GM18505 (cell line): ENCODE measurements around the gene ASPSCR1.
A peak's percentile ranks its signal among the peaks of the same experiment; 100 is the strongest.

Experiments used
- ATAC-seq: cut with Tn5 transposase; IDR thresholded peaks from one replicate; pipeline ENCODE4 v1.9.1; 2021; ENCODE audit not compliant: unreplicated experiment
- POLR2A ChIP-seq: IDR thresholded peaks from 4 replicates; pipeline ENCODE4 v1.6.1; 2011; ENCODE audit warnings: borderline replicate concordance; ENCODE audit not compliant: insufficient read depth, insufficient read length; ENCODE audit errors: extremely low read depth

Gene ASPSCR1, protein sequence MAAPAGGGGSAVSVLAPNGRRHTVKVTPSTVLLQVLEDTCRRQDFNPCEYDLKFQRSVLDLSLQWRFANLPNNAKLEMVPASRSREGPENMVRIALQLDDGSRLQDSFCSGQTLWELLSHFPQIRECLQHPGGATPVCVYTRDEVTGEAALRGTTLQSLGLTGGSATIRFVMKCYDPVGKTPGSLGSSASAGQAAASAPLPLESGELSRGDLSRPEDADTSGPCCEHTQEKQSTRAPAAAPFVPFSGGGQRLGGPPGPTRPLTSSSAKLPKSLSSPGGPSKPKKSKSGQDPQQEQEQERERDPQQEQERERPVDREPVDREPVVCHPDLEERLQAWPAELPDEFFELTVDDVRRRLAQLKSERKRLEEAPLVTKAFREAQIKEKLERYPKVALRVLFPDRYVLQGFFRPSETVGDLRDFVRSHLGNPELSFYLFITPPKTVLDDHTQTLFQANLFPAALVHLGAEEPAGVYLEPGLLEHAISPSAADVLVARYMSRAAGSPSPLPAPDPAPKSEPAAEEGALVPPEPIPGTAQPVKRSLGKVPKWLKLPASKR

DNA sequence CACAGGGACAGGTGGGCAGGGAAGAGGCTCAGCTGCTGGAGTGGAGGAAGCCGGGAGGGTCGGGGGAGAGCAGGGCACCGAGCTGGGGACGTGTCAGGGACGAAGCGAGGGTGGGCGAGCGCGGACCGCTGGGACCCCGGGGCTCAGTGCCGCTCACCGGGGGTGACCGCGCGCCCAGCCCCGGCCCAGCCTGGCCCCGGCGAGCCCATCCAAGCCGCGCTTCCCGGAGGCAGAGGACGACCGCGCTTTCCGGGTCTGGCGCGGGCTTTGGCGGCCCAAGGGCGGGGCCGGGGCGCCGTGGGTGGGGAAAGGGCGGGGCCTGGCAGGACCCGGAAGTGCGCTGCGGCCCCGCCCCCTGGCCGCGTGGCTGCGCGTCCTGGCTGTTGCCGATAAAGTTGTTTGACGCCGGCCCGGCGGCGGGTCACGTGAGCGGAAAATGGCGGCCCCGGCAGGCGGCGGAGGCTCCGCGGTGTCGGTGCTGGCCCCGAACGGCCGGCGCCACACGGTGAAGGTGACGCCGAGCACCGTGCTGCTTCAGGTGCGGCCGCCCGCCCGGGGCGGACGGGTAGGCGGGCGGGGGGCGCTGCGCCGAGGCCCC is at the start of gene ASPSCR1:
Gene ASPSCR1 (plus strand): TSS at position 419 of the 598 bp plus-strand sequence. CDS start 18 bp downstream, at position 437.
- peak; percentile 84 for ATAC-seq
- peak; percentile 95 for TF ChIP-seq POLR2A

DNA sequence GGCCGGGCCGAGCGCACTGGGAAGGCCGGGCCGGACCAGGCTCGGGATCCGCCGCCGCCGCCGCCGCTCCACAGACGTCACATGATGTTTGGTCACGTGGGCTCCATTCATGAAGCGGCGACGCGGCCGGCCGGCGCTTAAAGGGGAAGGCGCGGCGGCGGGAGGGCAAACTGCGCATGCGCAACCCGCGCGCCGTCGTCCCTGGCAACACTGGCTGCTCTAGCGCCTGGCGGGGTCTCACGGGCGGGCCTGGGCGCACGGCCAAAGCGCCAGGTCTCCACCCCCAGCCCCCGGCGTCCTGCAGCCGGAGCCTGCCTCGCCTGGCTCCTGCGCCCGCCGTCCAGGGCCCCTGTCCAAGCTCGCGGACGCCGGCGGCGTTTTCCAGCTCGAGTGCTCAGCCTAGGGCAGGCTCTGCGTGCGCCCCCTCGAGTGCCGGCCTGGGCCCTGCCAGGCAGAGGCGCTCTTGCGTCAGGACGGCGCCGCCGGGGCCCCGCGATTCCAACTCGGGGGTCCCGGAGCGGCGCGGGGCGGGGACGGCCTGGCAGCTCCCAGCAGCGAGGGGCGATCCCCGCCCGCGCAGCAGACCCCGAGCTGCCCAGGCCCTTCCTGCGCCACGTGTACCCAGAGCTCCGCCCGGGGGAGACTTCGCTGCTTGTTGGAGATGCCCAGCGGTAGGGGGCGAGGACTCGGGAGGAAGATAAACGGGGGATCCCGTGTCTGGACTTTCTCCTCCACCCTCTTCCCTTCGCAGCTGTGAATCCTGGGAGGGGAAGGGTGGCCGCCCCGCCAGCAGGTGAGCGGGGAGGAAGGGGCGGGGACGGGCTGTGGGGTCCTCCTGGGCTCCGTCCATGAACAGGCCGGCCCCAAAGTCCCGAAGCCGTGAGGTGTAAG is 49.5 kb upstream of the ASPSCR1 start, which contains the start of gene MAFG:
Gene MAFG (minus strand): TSS at position 83 of the 891 bp plus-strand sequence. CDS start 4,550 bp downstream, outside the sequence.
- peak; percentile 16 for TF ChIP-seq POLR2A
- peak; percentile 55 for ATAC-seq

DNA sequence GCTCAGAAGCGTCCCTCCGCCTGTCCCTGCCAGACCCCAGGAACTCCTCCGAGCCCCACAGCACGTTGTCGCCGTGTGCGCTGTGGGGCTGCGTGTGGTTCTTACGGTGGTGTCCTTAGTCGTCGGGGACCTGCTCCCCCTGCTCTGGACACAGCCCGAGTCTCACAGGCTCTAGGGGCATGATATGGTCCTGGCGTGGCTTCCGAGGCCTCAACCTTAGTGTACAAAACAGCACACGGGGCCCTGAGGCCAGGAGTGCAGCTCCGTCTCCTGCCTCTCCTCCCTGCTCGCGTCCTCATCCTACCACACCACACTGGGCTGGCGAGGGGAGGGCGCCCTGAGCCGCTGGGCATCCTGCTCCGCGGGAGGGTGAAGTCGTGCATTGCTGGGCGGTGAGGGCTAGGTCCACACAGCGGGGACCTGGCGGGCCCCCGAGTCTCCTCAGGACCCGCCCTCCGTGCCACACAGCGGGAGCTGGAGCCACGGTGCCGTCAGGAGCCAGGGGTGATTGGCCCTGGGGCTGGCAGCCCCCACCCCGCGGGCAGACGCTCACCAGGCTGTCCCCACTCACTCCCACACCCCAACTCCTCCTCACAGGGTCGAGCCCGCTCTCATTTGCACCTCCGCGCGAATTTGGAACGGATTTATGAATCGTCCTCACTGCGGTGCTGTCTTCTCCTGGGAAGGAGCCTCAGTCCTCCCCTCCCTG is 48.7 kb upstream of the ASPSCR1 start:
- no peak for ATAC-seq
- no peak for TF ChIP-seq POLR2A

DNA sequence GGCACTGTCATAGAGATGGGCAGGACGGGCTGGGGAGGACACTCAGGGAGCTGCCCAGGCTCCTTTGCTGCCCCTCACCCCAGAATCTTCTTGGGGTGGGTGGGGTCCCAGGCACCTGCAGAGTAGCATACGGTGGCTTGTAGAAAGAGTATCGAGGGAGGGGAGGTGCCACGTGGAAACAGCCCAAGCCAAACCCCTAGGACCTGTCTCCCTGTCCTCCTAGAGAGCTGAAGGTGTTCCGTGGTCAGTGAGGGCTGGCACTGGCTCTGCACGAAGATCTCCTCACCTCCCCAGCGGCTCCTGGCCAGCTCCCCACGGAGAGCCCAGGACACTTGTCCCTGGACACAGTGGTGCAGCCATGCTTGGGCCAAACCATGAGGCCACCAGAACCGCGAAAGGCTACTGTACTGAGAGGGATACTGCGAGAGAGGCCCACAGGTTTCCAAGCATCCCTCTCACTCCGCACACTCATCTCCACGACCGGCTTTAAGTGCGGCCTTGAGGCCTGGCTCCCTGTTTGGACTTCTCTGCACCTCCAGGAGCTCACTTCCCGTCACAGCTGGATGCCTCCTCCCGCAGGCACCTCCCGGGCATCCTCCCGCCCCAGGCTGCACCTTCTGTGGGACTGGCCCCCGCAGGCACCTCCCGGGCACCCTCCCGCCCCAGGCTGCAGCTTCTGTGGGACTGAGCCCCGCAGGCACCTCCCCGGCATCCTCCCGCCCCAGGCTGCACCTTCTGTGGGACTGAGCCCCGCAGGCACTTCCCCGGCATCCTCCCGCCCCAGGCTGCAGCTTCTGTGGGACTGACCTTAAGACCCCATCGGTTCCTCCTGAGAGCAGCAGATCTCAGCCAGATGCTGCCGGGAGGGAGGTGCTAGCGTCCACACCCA is 47.9 kb upstream of the ASPSCR1 start:
- no peak for ATAC-seq
- TF ChIP-seq POLR2A = no peak

DNA sequence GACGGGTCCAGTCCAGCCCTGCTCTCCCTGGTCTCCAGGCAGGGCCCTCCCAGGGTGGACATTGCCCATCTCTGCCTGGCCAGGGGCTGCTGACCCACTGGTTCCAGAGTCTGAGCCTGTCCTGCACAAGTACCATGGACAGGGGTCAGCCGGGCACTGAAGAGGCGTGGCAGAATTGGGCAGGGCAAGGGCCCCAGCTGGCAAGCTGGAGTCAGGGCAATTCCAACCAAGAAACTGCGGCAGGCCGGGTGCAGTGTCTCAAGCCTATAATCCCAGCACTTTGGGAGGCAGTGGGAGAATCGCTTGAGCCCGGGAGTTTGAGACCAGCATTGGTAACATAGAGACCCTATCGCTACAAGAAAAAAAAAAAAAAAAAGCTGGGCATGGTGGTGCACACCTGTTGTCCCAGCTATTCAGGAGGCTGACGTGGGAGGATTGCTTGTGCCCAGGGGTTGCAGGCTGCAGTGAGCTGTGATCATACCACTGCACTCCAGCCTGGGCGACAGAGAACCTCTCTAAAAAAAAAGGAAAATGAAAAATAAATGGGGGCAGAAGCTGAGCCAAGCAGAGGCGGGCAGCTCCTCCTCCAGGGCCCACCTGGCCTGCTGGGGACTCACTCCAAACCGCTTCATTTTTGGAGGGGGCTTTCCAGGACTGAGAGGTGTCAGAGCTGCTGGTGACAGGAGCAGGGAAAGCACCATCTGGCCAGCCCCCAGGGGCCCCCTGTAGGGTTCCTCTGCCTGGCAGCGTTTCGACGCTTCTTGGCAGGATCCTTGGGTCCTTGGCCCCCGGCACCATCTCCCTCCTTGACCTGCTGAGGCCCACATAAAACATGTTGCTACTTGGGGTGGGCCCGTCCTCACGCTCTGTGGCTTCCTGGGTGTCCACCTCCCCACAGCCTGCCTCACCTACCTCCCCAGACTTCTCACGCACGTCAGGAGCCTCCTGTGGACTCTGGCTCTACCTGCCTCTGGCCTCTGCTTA is 47.0 kb upstream of the ASPSCR1 start:
- no peak for ATAC-seq
- TF ChIP-seq POLR2A = no peak

DNA sequence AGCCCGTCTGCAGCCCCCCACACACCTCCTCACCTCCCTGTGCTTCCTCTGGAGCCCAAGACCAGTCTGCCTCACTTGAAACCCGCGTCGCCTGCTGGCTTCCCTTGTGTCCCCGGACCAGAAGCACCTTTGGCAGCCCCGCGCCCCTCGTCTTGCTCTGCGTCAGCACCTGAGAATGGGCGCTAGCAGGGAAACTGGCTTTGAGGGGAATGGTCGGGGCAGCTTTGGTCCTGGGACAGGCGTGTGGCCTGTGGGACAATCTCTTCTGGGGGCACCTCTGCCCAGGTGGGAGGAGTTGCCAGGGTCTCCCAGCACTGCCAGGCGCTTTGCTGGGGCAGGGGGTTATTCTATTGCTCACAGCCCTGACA is 46.3 kb upstream of the ASPSCR1 start:
- ATAC-seq = no peak
- no peak for TF ChIP-seq POLR2A

DNA sequence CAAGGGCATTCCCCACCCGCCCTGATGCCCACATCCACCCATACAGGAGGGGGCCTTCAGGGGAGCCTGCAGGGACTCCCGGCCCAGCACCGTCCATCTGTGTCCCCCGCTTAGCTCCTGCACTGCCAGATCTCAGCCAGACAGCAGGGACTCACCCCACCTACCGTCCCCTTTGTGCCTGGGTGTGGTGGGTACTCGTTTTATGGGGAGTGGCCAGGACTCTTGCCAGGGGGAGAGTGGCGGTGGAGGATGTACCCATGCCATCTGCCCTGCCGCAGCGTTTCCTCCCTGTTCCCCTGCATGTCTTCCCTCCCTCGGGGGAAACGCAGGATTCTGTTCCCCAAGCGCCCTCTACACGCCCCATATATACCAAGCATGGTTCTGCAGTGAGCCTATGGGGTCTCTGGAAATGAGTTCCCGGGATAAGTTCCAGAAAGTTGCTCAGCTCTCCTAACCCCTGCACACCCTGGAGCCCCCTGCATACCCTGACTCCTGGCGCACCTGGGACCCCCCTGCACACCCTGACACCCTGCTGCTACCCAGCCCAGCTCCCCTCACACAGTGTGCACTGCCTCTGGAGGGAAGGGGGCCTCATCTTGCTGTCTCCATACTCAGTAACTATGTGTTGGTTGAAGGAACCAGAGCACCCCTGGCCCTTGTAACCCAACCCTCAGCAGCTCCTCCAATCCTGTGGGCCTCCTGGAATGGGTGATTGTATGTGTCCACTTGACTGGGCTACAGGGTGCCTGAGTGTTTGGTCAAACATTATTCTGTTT is 45.7 kb upstream of the ASPSCR1 start:
- TF ChIP-seq POLR2A = no peak
- no peak for ATAC-seq

DNA sequence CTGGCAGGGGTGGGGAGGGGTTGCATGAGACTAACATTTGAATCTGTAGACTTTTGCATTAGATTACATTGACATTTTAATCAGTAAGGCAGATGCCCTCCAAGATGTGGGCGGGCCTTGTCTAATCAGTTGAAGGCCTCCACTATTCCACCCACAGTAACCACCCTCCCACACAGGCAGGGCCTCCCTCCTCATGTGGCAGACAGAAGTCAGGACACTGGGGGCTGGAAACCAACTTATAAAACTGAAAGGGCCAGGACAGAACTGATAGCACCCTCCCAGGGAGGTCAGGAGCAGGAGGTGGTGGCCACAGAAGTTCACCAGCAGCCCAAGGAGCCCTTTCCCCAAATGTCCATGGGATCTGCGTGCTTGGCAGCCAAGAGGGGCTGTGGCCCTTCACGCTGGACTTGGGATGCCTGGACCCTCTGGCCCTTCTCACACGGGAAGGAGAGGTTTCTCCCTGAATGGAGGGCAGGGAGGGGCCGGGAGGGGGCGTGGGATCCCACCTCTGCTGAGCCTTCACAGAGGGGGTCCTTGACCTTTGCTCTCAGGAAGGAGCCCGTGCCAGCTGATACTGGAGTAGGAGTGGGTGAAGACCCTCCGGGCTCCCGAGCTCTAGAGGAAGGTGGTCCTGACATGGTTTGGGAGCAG is 45.0 kb upstream of the ASPSCR1 start:
- no peak for ATAC-seq
- no peak for TF ChIP-seq POLR2A

DNA sequence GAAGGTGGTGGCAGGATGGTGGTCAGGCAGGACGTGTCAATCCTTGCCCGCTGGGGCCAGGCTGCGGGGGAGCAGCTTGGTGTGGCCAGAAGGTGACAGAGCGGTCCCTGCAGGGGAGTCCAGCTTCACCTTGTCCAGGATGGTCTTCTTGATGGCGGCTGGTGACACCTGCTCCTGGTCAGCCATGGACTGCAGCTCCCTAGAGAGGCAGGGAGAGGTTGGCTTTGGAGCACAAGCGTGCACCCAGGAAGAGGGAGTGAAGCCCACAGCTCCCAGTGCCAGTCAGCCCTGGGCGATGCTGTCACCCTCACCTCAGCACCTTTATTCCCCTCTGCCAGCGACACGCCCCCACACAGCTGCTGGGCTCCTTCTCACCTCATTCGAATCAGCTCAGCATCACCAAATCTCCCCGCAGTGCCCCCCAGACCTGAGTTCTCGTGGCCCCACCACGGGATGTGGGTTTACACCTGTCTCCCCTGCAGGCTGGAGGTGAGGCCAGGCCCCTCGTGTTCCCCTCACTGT is 44.2 kb upstream of the ASPSCR1 start:
- TF ChIP-seq POLR2A = no peak
- no peak for ATAC-seq
